Bone marrow (tissue), 2 donors: Measurements from ENCODE around the gene GNAS.

Experiments
- DNase-seq, 2 donors: peaks; one replicate each; lab custom pipeline; 2025; lab: John Stamatoyannopoulos, UW

GNAS gene

GRCh38 chr20:58898629-58899408 is 46.3 kb downstream of the GNAS start:
- DNase-seq, result no peak

- DNase-seq, result no peak
Observed at GRCh38 chr20:58899512-58899911, 47.0 kb downstream of the GNAS start.

- no peak for DNase-seq
Observed at GRCh38 chr20:58900397-58900796, 47.9 kb downstream of the GNAS start.

- DNase-seq, result no peak
Observed at GRCh38 chr20:58901488-58902402, 49.2 kb downstream of the GNAS start.

GRCh38 chr20:58903614-58904013 is 51.1 kb downstream of the GNAS start:
- DNase-seq, result no peak

- DNase-seq, result no peak
Observed at GRCh38 chr20:58905236-58905635, 52.7 kb downstream of the GNAS start.

- no peak for DNase-seq
Observed at GRCh38 chr20:58906111-58906510, 53.6 kb downstream of the GNAS start.

GRCh38 chr20:58906894-58907293 is 54.4 kb downstream of the GNAS start:
- DNase-seq, result no peak

GRCh38 chr20:58907320-58908137 is 55.0 kb downstream of the GNAS start:
- peak; percentile 25 to 98 for DNase-seq

GRCh38 chr20:58908221-58908620 is 55.7 kb downstream of the GNAS start:
- no peak for DNase-seq

- DNase-seq, result no peak
Observed at GRCh38 chr20:58908941-58909340, 56.4 kb downstream of the GNAS start.

GRCh38 chr20:58909585-58909984 is 57.1 kb downstream of the GNAS start:
- no peak for DNase-seq

GRCh38 chr20:58910473-58910872 is 58.0 kb downstream of the GNAS start:
- DNase-seq, result no peak

- no peak for DNase-seq
Observed at GRCh38 chr20:58911309-58911708, 58.8 kb downstream of the GNAS start.

GRCh38 chr20:58911970-58912369 is 59.5 kb downstream of the GNAS start:
- DNase-seq, result no peak

- no peak for DNase-seq
Observed at GRCh38 chr20:58913079-58913478, 60.6 kb downstream of the GNAS start.

GRCh38 chr20:58918621-58919020 is 66.1 kb downstream of the GNAS start:
- peak in 1 of 2 donors; percentile 22 for DNase-seq

- no peak for DNase-seq
Observed at GRCh38 chr20:58921564-58921963, 69.0 kb downstream of the GNAS start.

GRCh38 chr20:58922036-58922435 is 69.5 kb downstream of the GNAS start:
- DNase-seq, result no peak

- no peak for DNase-seq
Observed at GRCh38 chr20:58923117-58923712, 70.7 kb downstream of the GNAS start.

- DNase-seq, result no peak
Observed at GRCh38 chr20:58926802-58927489, 74.4 kb downstream of the GNAS start.
